K562 (cell line): Measurements from ENCODE around the gene SDK1.

Source experiments
- CHAMP1 ChIP-seq: fragments of 450-650 bp; IDR thresholded peaks from 2 replicates; pipeline ENCODE4 v1.6.1; 2016; ENCODE audit warnings: mild to moderate bottlenecking
- EZH2 ChIP-seq: IDR thresholded peaks from 2 replicates; pipeline ENCODE4 v1.6.1; 2012; ENCODE audit warnings: low read depth, mild to moderate bottlenecking, inconsistent platforms, low read length, borderline replicate concordance
- FOXJ3 ChIP-seq: sonication (generic); formaldehyde crosslinking; IDR thresholded peaks from 2 replicates; pipeline ENCODE4 v1.4.0; 2020; ENCODE audit warnings: mild to moderate bottlenecking, missing genetic modification reagents
- GTF2F1 ChIP-seq: IDR thresholded peaks from 2 replicates; pipeline ENCODE4 v1.6.1; 2011; ENCODE audit warnings: low read depth, low read length, improper control_type of control experiment
- MEF2D ChIP-seq: conservative IDR thresholded peaks from 2 replicates; pipeline ENCODE4 v1.6.1; 2016; ENCODE audit warnings: low read depth, missing genetic modification characterization, missing compliant biosample characterization
- PCBP1 ChIP-seq: fragments of 200-400 bp; formaldehyde crosslinking; IDR thresholded peaks from 2 replicates; pipeline ENCODE4 v1.6.1; 2018; ENCODE audit warnings: mild to moderate bottlenecking, low read depth, low read length; ENCODE audit not compliant: poor library complexity, severe bottlenecking
- POLR3A ChIP-seq: IDR thresholded peaks from 2 replicates; pipeline ENCODE4 v1.6.1; 2011; ENCODE audit warnings: borderline replicate concordance, mild to moderate bottlenecking, moderate library complexity; ENCODE audit not compliant: insufficient read length, insufficient read depth; ENCODE audit errors: extremely low read depth
- RAD51 ChIP-seq: fragments of 450-650 bp; IDR thresholded peaks from 2 replicates; pipeline ENCODE4 v1.7.1; 2016; ENCODE audit warnings: low read depth, mild to moderate bottlenecking, borderline replicate concordance
- ZNF512 ChIP-seq: IDR thresholded peaks from 2 replicates; pipeline ENCODE4 v1.6.1; 2016; ENCODE audit warnings: missing genetic modification characterization, missing compliant biosample characterization
- TF ChIP-seq, protein P1 (sequence below), 3 experiments: IDR thresholded peaks in 2 of 3; conservative IDR thresholded peaks in 1 of 3; 2 replicates each; pipeline ENCODE4 v1.5.1; 2011 to 2012; ENCODE audit warnings: low read length in 3 of 3, mild to moderate bottlenecking in 3 of 3, control low read depth in 2 of 3, improper control_type of control experiment in 1 of 3, inconsistent platforms in 1 of 3, low read depth in 1 of 3, mixed read lengths in 1 of 3, moderate library complexity in 1 of 3; ENCODE audit not compliant: insufficient read depth in 2 of 3
- TF ChIP-seq, protein P2 (sequence below): sonication (generic); formaldehyde crosslinking; IDR thresholded peaks from 2 replicates; pipeline ENCODE4 v1.5.0; 2020; ENCODE audit warnings: missing genetic modification reagents

DNA sequence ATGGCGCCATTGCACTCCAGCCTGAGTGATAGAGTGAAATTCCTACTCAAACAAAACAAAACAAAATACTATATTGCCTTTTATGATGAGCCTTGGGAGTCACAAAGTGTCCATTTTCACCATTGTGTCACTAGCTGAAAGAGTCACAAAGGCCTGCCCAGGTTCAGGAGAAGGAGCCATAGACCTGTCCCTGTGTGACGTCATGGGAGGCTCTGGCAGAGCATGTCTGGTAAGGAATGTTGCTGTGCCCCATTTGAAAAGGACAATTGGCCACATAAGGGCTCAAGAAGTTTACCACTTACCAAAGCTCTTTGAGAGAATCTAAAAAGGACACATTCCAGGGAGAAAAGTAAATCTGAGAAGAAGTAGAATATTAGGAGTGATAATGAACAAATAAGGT, 367.7 kb downstream of the SDK1 start:
- TF ChIP-seq MEF2D (no peak), RAD51 (no peak), POLR3A (no peak), FOXJ3 (CRISPR knock-in tag) (no peak), CHAMP1 (no peak), PCBP1 (no peak), EZH2 (no peak), ZNF512 (no peak), GTF2F1 (no peak)
- TF ChIP-seq, protein P1, sequence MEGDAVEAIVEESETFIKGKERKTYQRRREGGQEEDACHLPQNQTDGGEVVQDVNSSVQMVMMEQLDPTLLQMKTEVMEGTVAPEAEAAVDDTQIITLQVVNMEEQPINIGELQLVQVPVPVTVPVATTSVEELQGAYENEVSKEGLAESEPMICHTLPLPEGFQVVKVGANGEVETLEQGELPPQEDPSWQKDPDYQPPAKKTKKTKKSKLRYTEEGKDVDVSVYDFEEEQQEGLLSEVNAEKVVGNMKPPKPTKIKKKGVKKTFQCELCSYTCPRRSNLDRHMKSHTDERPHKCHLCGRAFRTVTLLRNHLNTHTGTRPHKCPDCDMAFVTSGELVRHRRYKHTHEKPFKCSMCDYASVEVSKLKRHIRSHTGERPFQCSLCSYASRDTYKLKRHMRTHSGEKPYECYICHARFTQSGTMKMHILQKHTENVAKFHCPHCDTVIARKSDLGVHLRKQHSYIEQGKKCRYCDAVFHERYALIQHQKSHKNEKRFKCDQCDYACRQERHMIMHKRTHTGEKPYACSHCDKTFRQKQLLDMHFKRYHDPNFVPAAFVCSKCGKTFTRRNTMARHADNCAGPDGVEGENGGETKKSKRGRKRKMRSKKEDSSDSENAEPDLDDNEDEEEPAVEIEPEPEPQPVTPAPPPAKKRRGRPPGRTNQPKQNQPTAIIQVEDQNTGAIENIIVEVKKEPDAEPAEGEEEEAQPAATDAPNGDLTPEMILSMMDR (IDR thresholded peaks at IDR 0.05 in 2 of 3, conservative IDR thresholded peaks at IDR 0.05 in 1 of 3; ENCODE audit: insufficient read depth in 2 of 3, low read depth in 1 of 3, low read length in 3 of 3): no peak
- TF ChIP-seq, protein P2, sequence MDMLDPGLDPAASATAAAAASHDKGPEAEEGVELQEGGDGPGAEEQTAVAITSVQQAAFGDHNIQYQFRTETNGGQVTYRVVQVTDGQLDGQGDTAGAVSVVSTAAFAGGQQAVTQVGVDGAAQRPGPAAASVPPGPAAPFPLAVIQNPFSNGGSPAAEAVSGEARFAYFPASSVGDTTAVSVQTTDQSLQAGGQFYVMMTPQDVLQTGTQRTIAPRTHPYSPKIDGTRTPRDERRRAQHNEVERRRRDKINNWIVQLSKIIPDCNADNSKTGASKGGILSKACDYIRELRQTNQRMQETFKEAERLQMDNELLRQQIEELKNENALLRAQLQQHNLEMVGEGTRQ (CRISPR knock-in tag): no peak
